GM19099 (cell line): ENCODE data around the gene FAM222A.

Experiments used
- POLR2A ChIP-seq: IDR thresholded peaks from 3 replicates; pipeline ENCODE4 v1.6.1; 2011; ENCODE audit warnings: low read depth; ENCODE audit not compliant: insufficient read length; ENCODE audit errors: extremely low read depth

FAM222A gene

GRCh38 chr12:109713187-109714070 is at the start of gene FAM222A:
Gene FAM222A (plus strand): TSS chr12:109713825. CDS start chr12:109744147, 30,322 bp downstream.
- peak; percentile 59 for TF ChIP-seq POLR2A

- no peak for TF ChIP-seq POLR2A
These were observed 49.2 kb upstream of the FAM222A start for GRCh38 chr12:109664402-109664801.

GRCh38 chr12:109666068-109666467 is 47.6 kb upstream of the FAM222A start:
- no peak for TF ChIP-seq POLR2A

DNA sequence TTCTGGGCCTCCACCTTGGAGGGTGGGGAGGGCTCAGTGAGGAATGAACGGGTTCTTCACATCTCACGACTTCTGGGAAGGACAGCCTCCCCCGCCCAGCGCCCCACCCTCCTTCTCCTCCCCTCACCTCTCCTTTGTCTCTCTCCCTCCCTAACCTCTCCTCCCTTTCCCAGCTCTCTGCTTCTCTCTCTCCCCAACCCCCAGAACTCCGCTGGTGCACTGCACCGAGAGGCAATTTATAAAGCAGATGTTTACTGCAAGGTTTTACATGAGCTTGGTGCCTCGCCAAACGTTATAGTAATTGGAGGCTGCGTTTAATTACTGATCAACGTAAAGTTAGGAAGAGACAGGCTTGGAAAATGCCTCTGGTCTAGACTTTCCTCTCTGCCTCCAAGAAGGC is 42.9 kb upstream of the FAM222A start:
- TF ChIP-seq POLR2A = no peak

DNA sequence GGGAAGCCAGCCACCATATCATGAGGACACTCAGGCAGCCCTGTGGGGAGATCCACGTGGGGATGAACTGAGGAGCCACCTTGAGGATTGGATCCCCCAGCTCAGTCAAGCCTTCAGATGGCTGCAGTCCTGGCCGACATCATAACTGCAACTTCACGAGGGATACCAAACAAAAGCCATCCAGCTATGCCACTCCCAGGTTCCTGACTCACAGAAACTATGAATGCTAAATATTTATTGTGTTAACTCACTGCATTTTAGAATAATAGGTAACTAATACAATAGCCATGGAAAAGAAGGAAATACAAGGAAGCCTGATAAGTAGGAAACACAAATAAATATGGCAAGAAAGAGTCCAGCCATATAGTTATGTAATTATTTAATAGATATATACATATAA is 42.1 kb upstream of the FAM222A start:
- TF ChIP-seq POLR2A = no peak

GRCh38 chr12:109673379-109673778 is 40.2 kb upstream of the FAM222A start:
- no peak for TF ChIP-seq POLR2A

DNA sequence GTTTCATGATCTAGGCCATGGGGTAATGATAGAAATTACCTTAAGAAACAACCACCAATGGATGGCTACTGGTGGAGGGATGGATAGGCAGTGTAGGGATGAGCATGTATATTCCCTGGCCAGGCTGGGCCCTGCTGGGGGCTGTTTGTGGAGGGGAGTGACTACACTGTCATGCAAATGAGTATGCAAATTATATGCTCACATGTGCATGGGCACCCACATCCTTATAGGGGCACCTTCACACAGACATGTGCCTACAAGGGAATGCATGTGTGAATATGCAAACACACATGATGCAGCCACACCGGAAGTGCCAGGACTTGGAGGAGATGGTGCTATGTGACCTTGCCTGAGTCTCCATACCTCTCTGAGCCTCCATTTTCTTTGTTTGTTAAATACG is 39.7 kb upstream of the FAM222A start:
- TF ChIP-seq POLR2A = no peak

DNA sequence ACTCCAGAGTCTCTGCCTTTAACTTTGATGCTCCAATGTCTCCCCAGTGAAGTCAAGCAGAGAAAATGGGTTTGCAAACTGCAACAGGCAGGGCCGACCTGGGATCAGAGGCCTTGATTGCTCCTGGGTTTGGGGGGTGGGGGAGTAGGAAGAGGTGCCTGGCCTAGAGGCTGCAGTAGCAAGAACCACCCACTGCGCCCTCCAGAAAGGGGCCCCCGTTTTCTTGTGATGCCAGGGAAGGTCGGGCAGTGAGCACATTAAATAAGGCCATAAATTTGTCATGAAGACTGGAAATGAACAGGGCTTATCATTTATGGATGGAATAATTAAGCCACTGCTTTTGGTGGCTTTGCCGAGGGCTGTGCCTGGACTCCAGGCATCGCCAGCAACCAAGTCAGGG is 38.2 kb upstream of the FAM222A start:
- no peak for TF ChIP-seq POLR2A

GRCh38 chr12:109677279-109677691 is 36.3 kb upstream of the FAM222A start:
- no peak for TF ChIP-seq POLR2A

- no peak for TF ChIP-seq POLR2A
These were observed 34.9 kb upstream of the FAM222A start for GRCh38 chr12:109678719-109679118.

DNA sequence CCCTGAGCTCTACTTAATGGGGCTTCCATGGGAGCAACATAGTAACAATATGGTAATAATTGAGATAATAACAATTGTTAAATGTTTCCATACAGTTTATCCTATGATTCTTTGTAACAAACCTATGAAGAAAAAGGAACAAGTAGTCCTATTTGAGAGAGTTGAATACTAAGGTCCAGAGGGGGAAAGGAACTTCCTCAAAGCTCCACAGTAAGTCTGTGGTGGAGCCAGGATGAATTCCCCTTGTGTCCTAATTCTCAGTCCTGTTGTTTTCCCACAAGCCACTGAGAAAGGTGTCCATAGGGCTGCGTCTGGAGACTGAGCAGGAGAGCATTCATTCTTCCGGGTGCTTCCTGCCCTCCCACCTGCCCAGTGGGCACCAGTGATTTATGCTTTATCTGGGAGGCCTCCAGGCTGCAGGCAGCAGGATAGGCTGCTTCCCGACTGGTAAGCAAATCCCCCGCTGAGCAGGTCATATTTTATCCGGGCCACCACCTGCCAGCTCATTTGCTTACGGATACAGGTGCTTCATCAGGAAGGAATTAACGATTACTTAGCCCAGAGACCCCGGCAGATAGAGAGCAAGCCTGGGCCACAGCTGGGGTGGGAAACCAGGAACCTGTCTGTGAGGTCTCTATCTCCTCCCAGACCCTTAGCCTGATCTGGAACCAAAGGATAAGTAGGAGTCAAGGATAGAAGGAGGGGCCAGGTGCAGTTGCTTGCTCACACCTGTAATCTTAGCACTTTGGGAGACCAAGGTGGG is 33.9 kb upstream of the FAM222A start:
- TF ChIP-seq POLR2A = no peak

DNA sequence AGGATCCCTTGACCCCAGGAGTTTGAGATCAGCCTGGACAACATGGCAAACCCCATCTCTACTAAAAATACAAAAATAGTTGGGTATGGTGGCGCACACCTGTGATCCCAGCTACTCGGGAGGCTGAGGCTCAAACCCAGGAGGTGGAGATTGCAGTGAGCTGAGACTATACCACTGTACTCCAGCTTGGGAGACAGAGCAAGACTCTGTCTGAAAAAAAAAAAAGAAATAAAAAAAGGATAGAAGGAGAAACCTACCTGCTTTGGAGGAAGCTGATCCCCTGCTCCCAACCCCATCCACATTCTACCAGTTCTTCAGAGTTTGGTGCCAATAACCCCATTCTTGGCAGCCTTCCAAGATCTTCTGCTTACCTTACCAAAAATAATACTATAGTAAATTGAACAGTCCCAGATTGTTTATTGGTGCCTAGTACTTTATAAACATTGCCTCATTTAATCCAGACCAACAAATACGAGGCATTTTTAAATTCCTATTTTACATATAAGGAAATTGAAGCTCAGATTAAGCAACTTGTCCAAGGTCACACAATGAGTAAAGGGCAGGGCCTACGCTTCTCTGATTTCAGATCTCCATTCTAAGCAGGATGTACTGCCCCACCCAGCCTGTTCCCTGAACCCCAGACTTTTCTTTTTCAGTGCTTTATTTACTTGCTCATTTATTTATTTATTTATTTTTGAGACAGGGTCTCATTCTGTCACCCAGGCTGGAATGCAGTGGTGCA is 33.2 kb upstream of the FAM222A start:
- TF ChIP-seq POLR2A = no peak

DNA sequence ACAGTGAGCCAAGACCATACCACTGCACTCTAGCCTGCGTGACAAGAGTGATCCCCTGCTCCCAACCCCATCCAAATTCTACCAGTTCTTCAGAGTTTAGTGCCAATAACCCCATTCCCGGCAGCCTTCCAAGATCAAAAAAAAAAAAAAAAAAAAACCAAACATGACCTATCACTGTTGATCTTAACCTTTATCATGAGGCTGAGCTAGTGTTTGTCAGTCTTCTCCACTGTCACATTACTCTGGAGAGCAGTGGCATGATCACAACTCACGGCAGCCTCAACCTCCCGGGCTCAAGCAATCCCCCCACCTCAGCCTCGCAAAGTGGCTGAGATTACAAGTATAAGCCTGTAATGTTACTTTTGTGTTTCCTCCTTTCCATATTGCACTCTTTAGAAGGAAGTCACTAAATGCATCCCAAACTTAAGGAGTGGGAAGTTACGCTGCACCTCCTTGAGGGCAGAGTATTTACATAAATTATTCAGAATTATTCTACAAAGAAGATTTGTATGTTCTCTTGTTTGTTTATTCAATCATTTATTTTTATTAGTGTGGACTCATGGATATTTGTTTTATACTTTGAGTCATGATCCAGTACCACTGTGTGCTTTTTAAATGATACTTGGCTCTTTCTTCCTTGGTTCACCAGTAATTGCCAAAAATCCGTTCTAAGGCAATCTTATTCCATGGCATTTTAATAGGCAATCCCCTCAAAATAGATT is 31.5 kb upstream of the FAM222A start:
- TF ChIP-seq POLR2A = no peak

DNA sequence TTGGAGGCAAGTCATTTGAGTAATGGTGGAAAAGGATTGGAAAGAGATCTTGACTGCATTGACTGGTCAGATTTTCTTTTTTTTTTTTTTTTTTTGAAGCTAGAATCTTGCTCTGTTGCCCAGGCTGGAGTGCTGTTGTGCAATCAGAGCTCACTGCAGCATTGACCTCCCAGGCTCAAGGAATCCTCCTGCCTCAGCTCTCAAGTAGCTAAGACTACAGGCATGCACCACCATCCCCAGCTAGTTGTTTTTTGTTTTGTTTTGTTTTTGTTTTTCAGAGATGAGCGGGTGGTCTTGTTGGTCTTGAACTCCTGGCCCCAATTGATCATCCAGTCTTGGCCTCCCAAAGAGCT is 30.9 kb upstream of the FAM222A start:
- no peak for TF ChIP-seq POLR2A

- TF ChIP-seq POLR2A = no peak
These were observed 30.3 kb upstream of the FAM222A start for GRCh38 chr12:109683316-109683715.
